ENCODE measurements around the gene GHITM. TPM values are rescaled to one million over a fixed set of nuclear protein-coding genes. Genes with fewer than 3 reads are reported as not detected.
"Not testable (repeated sequence)": the region's sequence is repeated elsewhere in the genome, so short reads cannot be mapped to it uniquely, and the experiment has no call there.

GHITM gene
- total and polyA plus RNA-seq, 2 donors (not counting 1 experiment from before 2014, with no cell fraction given): 40.5 to 75.1 TPM

DNA sequence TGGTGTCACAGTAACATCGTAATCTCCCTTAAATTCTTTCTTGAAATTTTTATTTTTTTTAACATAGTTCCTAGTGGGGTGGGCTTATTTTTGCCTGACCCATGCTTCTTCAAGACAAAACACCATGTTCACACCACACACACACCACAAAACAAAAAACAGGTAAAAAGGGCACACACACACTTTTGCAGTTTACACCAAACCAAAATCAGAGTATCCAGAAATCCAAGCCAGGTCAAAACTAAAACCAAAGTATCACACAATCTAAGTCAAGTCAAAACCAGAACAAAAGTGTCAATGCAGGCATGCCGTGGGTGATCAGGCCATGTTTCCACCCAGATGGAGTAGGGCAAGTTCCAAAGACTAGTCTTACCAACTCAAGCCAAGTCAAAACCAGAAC, 31.9 kb downstream of the GHITM start:
- Histone ChIP-seq H3K27ac (ENCODE audit: low read length in 2 of 2) (peak overlapping the region in 1 of 2 donors; percentile 57), H2AFZ (ENCODE audit: insufficient read depth, low read depth, low read length, poor library complexity, severe bottlenecking) (peak overlapping the region; percentile 80), H3K4me1 (ENCODE audit: control insufficient read depth in 2 of 2, insufficient read depth in 2 of 2, low read length in 2 of 2) (peaks cover 11 to 26% of the 10 kb centered on the region in 2 donors)
- H3K27me3 ChIP-seq (replicated peaks in 1 of 4; ENCODE audit: control extremely low read depth in 1 of 4, control insufficient read depth in 3 of 4, insufficient read depth in 4 of 4, low read length in 3 of 4); H3K4me2 ChIP-seq (replicated peaks; ENCODE audit: low read depth, low read length, poor library complexity, severe bottlenecking); DNase-seq; H3K36me3 ChIP-seq (replicated peaks in 1 of 2; ENCODE audit: control extremely low read depth in 1 of 2, control insufficient read depth in 1 of 2, extremely low read depth in 1 of 2, insufficient read depth in 2 of 2, low read length in 1 of 2); H3K9me3 Mint-ChIP-seq (ENCODE audit: insufficient read depth); H3K4me3 ChIP-seq (ENCODE audit: control extremely low read depth in 1 of 5, extremely low read depth in 1 of 5, insufficient read depth in 1 of 5, low read depth in 2 of 5, low read length in 4 of 5); H3K27me3 Mint-ChIP-seq; ATAC-seq (ENCODE audit: low read depth); CTCF ChIA-PET; H3K9me3 ChIP-seq (ENCODE audit: control extremely low read depth in 1 of 3, control insufficient read depth in 2 of 3, insufficient read depth in 1 of 3, low read length in 2 of 3); H3K79me2 ChIP-seq (ENCODE audit: control insufficient read depth, insufficient read depth, low read length); intact Hi-C loops (cut with micrococcal nuclease); H4K20me1 ChIP-seq (ENCODE audit: control insufficient read depth, insufficient read depth, low read length, poor library complexity, severe bottlenecking); H3K9ac ChIP-seq (ENCODE audit: low read length); POLR2A ChIA-PET: not testable (repeated sequence)
- Mint-ChIP-seq H3K27ac (peak overlapping the region; percentile 90), H3K4me1 (peaks cover 26% of the 10 kb centered on the region), H3K4me3 (peak overlapping the region; percentile 40)
- 67% methylated on average over 1 of the region's 2 CpGs for WGBS (ENCODE audit: insufficient coverage)

DNA sequence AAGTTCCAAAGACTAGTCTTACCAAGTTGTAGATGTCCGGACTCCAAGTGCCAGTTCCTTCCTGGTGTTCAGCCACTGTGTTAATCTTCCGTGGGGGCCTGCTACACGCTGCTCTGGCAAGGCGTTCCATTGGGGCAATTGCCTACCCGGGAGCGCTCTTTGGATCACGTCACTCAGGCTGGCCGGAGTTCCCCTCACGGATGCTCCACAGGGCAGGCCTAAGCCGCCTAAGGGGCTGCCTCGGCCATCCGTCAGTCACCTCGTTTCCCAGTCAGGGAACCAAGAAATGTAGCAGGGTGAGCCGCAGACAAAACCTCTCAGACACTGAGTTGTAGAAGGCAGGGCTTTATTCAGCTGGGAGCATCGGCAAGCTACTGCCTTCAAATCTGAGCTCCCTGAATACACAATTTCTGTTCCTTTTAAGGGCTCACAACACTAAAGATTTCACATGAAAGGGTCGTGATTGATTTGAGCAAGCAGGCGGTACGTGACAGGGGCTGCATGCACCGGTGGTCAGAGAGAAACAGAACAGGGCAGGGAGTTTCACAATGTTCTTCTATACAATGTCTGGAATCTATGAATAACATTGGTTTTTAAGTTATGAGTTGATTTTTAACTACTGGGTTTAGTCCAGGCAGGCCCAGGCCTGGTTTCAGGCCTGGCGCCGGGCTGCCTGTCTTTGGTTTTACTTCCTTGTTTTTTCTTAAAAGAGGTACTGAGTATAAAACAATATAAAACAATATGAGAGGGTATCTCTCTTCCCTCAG, 32.6 kb downstream of the GHITM start:
- H3K9me3 Mint-ChIP-seq (ENCODE audit: insufficient read depth); CTCF ChIA-PET; H4K20me1 ChIP-seq (ENCODE audit: control insufficient read depth, insufficient read depth, low read length, poor library complexity, severe bottlenecking); POLR2A ChIA-PET; H3K36me3 ChIP-seq (replicated peaks in 1 of 2; ENCODE audit: control extremely low read depth in 1 of 2, control insufficient read depth in 1 of 2, extremely low read depth in 1 of 2, insufficient read depth in 2 of 2, low read length in 1 of 2); H3K4me3 ChIP-seq (ENCODE audit: control extremely low read depth in 1 of 5, extremely low read depth in 1 of 5, insufficient read depth in 1 of 5, low read depth in 2 of 5, low read length in 4 of 5); H3K27me3 Mint-ChIP-seq; H3K79me2 ChIP-seq (ENCODE audit: control insufficient read depth, insufficient read depth, low read length); H3K9me3 ChIP-seq (ENCODE audit: control extremely low read depth in 1 of 3, control insufficient read depth in 2 of 3, insufficient read depth in 1 of 3, low read length in 2 of 3); H3K27me3 ChIP-seq (replicated peaks in 1 of 4; ENCODE audit: control extremely low read depth in 1 of 4, control insufficient read depth in 3 of 4, insufficient read depth in 4 of 4, low read length in 3 of 4): not testable (repeated sequence)
- Histone ChIP-seq H3K27ac (ENCODE audit: low read length in 2 of 2) (peak overlapping the region; percentile 57 to 78), H3K4me1 (ENCODE audit: control insufficient read depth in 2 of 2, insufficient read depth in 2 of 2, low read length in 2 of 2) (peaks cover 11 to 24% of the 10 kb centered on the region in 2 donors), H3K9ac (ENCODE audit: low read length) (peak overlapping the region; percentile 35), H3K4me2 (replicated peaks; ENCODE audit: low read depth, low read length, poor library complexity, severe bottlenecking) (peak overlapping the region; percentile 11), H2AFZ (ENCODE audit: insufficient read depth, low read depth, low read length, poor library complexity, severe bottlenecking) (peak overlapping the region; percentile 80)
- H3K27ac Mint-ChIP-seq: peak overlapping the region; percentile 90
- ATAC-seq (ENCODE audit: low read depth) (peak; percentile 36), DNase-seq (peak; percentile 57)
- 78% methylated on average over 14 of the region's 21 CpGs for WGBS (ENCODE audit: insufficient coverage)
- H3K4me1 Mint-ChIP-seq: peaks cover 26% of the 10 kb centered on the region
- peak overlapping the region; percentile 40 for H3K4me3 Mint-ChIP-seq
- intact Hi-C loops (cut with micrococcal nuclease): loop anchor here (1.0 kb wide), 1 partner anchor 33 kb away; the partner anchor contains the start of gene GHITM
